CD4-positive, alpha-beta T cell treated with Interferon alpha-2 for 1 hour (primary cell): ENCODE results near the gene FXYD6.
"Not testable (repeated sequence)": the region's sequence is repeated elsewhere in the genome, so short reads cannot be mapped to it uniquely, and the experiment has no call there.

ENCODE experiments used
- DNase-seq, 2 donors: peaks; one replicate each; pipeline ENCODE4 v3.0.0-alpha.2; 2020 to 2022

FXYD6 gene, protein sequence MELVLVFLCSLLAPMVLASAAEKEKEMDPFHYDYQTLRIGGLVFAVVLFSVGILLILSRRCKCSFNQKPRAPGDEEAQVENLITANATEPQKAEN

DNA sequence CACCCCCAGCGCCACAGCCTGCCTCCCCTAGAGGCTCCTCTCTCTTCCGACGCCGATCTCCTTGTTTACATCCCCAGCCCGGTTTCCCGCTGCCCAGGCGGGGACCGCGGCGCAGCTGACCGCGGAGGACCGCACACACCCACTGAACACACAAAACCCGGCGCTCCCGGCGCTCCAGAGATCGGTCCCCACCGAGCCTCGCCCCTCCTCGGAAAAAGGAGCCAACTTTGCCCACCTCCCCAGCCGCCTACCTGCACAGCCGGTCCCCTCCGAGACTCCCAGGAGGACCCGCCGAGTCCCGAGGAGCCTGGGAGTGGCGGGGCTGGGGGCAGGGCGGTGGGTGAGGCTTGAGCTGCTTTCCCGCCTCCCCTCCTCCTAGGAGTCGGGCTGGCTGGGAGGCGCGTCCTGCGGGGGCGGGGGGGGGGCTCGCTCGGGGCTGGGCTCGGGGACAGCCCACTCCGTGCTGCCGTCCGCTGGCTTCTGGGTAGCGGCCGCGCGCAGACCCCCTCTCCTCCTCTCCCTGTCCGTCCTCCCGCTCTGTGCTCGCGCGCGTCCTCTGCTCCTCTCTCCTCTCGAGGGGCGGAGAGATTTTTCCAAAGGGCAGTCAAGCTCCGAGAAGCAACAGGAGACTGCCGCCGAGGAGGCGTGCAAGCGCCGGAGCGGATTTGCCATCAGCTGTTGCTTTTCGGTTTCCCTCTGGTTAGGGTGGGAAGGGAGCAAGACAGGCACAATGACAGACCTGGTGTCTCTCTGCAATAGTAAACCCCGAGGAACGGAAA, at the start of gene FXYD6:
TSS of gene FXYD6 (minus strand) at position 318 of the 779 bp plus-strand sequence. CDS start 33,882 bp downstream, outside the sequence.
- DNase-seq, result no peak

DNA sequence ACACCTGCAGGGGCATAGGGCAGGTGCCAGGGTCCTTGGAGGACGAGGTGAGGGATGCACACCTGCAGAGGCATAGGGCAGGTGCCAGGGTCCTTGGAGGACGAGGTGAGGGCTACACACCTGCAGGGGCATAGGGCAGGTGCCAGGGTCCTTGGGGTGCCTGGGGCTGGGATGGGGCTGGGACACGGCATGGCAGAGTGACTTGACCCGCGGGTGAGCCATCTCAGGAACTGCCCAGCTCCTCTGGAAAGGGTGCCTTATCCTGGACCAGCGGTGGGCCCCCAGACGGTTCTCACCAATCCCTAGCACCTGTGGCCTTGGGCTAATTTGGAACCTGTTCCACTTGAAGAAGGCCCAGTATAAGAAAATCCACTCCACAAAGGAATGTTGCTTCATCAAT, 49.7 kb upstream of the FXYD6 start:
- not testable (repeated sequence) for DNase-seq

DNA sequence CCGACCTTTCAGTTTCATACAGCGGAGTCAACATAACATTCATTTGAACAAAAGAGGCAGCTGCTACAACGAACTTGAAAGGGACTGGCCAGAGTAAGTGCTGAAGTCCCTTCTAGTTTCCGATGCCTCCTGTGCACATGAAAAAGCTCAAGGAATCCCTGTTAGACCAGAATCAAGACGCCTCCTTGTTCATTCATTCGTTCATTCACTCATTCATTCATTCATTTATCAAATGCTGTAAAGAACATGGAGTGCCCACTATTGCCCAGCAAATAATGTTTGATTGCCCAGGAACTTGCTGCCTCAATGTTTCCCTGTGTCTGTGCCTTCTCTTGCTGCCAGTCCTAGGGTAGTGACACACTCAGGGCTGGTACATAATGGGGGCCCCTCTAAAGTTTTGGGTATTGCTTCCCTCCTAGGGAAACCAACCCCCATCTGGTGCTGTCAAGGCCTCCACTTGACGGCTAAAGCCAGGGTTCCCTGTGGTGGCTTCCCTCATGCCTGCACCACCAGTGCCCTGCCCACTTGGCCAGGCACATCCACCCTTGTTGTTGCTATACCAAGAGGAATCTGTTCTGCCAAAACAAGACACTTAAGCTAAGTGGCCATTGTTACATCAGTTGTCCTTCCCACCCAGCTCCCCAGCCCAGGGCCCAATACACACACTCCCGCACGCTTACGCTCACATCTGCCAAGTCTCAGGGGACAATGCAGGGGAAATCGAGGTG, 48.9 kb upstream of the FXYD6 start:
- DNase-seq, result no peak

DNA sequence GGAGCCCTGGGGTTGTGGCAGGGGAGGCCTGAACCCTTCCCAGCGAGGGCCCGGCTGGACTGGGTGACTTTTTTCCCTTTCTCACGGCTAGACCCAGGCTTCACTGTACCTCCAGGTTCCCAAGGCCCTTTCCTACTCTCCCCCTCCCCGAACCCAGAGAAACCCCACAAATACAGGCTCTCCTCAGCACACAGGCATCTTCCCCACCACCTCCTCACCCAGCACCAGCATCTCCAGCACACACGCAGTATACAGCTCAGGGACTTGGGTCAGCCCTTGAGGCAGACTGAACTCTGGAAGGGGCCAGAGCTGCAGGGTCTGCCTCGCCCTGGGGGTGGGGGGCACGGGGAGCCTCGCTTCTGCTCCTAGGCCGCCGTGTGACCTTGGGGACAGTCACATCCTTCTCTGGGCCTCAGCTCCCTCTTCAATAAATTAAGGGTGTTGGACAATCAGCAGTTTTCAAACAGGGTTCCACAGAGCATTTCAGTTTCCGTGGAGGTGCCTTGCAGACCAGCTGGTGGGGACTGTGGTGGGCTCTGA, 48.2 kb upstream of the FXYD6 start:
- no peak for DNase-seq

DNA sequence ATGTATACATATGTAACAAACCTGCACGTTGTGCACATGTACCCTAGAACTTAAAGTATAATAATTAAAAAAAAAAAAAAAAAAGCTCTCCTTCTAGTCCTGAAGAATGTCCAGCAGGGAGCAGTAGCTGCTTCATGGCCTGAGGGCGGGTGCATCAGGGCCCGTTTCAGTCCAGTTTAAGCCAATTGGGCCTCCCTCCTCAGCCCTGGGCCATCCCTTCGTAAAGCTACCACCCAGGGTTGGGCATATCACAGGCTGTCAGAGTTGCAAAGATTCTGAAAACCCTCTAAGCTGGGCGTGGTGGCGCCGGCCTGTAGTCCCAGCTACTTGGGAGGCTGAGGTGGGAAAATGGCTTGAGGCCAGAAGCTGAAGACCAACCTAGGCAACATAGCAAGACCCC, 47.3 kb upstream of the FXYD6 start:
- no peak for DNase-seq

DNA sequence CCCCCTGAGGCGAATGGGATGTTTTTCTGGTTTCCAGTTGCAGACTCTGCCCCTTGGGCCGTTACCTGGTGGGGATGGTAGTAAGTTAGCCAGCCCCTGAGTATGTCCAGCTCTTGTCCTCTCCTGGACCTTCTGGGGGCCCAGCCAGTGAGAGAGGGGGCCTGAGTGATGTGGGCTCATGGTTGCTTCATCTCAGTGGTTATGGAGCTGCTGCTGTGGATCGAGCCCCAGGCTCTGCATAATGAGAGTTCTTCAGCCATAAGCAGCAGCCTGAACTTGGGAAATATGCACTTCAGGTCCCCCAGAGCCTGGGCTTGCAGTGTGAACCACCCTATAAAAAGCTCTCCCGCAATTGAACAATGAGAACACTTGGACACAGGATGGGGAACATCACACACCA, 46.8 kb upstream of the FXYD6 start:
- no peak for DNase-seq

DNA sequence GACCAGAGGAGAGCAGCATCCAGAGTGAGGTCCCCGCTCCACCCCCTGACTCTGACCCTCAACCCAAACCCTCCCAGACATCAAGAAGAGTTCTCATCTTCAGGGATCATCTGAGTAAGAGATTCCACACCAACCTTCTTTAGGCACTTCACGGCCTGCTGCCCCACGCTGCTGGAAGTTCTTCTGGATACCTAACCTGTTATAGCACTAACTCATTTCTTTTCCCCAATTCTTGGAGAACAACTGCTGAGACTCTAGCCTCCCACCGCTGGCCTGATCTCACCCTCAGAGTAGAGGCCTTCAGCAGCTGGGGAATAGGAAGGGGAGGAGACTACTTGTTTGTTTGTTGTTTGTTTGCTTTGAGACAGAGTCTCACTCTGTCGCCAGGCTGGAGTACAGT, 45.4 kb upstream of the FXYD6 start:
- no peak for DNase-seq

DNA sequence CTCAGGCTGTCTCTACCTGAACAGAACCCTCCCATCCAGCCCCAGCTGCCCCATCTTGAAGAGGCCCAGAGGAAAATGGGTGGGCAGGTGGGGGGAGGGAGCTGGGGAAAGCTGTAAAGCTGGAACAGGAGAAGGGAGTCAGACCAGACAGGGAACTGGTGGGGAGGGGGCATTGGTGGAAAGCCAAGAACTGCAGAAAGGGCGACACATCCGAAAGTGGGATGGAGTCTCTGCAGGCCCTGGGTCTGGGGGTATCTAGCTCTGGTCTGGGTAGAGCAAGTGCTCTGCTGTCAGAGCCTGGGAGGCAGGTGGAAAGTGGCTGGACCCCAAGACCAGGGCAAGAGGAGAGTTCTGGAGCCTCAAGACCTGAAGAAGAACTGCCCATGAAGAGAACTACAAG, 45.0 kb upstream of the FXYD6 start:
- DNase-seq, result no peak

DNA sequence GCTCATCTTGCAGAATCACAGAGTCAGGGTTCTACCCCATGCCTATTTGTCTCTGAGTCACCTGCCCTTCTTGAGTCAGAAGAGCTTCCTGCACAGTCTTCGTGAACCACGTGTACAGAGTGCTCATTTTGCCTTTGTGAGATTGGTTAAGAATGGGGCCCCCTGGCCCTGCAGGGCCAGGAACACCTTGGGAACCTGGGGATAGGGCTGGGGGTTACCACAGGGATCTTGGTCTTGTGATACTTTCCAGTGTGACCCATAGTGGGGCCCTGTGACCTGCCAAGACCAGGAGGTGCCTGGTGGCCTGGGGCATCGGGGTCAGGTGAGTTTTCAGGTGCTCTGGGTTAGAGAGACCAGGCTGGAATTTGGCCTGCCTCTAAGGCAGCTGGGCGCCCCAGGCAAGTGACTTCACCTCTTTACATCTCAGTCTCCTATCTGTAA, 43.3 kb upstream of the FXYD6 start:
- DNase-seq, result no peak

DNA sequence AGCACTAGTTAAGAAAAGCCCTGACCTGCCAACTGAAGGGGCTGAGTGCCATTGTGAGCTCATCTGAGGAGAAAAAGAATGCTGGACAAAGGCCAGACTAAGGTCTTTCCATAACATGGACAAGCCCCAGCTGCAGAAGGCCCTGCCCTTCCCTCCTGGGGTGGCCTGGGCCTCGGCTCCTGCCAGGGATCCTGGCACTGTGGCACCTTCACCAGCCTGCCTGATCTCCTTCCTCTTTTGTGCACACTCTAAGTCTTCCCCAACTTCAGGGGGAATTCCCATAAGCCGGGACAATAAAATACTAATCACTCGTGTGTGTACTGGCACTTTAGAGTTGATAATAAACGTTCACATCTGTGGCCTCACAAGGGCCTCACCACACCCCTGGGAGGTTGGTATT, 42.9 kb upstream of the FXYD6 start:
- DNase-seq, result no peak

DNA sequence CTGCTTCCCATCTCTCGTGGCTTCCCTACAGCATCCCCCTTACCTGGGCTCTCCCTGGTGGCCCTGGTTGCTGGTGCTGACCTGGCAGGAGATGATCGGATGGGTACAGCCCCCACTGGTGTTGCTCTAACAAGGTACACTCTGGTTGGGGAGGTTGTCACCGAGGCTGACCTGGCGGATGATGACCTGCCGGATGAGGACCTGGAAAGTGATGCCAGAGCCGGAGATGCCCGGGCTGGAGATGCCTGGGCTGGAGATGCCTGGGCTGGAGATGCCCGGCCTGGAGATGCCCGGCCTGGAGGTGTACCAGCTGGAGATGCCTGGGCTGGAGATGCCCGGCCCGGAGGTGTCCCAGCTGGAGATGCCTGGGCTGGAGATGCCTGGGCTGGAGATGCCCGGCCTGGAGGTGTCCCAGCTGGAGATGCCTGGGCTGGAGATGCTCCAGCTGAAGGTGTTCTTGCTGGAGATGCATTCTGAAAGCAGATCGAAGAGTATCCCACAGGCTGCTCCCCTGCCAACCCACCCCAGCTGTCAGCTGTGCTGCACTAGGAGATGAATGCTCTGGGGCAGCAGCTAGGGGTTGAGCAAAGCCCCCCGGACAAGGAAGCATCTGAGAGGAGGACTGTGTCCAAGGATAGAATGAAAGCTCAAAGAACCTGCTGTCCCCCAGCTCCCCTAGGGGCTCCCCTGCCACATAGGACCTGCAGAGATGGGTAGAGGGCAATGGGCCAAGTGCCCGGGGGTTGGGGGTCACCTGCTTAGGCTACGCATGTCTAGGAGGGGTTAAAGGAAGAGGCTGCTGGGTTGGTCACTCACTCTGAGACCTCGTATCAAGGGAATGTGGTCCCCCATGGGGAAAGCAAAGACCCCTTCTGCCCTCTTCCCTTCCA, 42.2 kb upstream of the FXYD6 start:
- DNase-seq, result no peak

DNA sequence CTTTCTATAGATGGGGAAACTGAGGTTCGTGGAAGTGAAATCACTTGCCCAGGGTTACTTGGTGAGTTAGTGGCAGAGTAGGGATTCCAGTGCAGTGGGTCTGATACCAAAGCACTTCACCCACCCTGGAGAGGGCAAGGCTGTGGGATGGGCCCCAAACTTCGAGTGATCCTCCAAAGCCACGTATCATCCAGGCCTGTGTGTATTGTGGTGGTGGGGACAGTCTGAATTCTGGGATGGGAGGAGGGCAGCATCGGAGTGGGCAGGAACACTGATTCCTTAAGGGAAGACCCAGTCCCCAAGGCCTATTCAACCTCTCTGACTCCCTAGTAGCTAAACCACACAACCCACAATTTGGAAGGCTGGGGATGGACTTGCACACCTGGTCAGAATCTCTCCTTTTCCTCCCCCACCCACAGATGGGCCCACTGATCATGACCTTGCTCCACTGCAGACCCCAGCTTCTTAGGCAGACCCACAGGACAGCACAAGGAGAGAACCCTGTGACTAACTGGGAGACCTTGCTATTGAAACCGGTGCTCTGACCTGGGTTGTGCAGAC, 41.2 kb upstream of the FXYD6 start:
- no peak for DNase-seq

DNA sequence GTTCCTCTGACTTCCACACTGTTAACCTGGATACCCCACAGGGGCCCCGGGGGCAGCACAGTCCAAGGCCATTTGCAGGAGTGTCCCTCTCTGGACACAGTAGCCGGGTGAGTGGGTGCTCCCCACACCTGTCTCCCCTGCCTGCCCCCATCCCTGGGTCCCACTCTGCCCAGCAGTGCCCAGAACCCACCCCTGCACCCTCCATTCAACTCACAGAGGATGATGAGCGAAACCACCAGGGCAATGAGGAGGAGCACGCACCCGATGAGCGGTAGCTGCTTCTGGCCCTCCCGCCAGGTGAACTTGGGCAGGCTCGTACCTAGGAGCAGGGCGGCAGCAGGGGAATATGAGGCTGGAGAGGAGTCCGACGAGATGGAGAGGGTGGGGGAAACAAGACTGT, 40.5 kb upstream of the FXYD6 start:
- no peak for DNase-seq

DNA sequence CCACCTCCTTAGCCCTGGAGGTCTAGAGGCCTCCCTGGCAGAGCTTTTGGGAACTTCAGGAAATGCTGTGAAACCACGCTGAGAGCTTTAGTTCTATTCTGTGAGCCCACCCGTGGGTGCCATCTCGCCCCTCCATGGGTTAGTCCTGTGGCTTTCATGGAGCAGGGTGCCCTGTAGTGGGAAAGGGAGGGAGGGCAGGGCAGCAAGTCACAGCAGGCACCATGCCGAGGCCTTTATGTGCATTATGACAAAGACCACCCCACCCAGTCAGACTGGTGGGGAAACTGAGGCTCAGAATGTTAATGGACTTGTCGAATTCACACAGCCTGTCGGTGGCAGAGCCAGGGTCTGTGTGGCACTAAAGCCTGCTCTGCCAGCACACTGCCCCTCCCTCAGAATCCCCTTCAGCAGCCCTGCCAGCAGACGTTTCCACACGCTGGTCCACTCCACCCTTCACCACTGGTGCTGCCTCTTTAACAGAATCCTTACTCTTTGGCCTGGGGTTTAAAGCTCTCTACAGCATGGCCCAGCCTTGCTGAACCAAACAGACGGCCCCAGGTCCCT, 39.3 kb upstream of the FXYD6 start:
- no peak for DNase-seq

DNA sequence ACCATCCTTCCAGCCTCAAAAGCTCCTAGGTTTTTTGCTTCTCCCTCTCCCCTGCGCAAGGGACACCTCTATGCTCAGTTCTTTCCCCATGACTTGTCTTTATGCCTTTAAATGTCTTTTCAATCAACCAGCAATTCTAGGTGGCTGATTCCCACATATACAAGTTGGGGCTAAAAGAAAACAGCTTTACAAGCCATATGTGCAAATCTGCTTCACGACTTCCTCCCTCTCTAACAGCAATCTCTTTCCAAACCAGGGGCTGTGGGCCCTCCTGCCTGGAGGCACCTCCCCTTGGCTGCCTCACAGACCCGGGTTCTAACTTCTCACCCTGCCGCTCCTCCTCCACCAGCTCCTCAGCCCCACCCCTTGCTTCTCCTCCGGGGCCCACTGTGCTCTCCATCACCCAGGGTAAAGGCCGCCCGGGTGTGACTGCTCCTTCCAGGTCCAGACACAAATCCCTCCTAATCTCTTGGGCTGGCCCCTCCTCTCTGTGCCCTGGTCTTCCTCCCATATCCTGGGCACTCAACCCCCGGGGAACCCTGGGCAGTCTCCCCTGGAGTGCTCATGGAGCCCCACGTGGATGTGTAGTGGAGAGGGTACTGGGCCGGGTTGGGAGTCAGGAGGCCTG, 38.6 kb upstream of the FXYD6 start:
- DNase-seq, result no peak

DNA sequence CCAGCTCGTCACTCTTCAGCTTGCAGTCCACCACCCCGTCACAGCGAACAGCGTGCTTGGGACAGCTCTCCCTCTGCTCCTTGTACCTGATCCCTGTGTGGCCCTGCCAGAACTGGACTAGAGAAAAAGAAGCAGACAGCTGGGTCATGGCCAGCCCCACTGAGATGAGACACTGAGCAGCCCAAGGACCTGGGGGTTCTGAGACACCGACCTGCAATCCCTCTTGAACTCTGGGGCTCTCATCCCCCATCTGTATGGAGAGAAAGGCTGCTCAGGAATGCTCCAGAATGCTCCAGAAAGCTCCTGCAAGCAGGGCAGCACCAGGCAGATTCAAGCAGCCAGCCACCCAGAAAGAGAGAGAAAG, 37.9 kb upstream of the FXYD6 start:
- no peak for DNase-seq

DNA sequence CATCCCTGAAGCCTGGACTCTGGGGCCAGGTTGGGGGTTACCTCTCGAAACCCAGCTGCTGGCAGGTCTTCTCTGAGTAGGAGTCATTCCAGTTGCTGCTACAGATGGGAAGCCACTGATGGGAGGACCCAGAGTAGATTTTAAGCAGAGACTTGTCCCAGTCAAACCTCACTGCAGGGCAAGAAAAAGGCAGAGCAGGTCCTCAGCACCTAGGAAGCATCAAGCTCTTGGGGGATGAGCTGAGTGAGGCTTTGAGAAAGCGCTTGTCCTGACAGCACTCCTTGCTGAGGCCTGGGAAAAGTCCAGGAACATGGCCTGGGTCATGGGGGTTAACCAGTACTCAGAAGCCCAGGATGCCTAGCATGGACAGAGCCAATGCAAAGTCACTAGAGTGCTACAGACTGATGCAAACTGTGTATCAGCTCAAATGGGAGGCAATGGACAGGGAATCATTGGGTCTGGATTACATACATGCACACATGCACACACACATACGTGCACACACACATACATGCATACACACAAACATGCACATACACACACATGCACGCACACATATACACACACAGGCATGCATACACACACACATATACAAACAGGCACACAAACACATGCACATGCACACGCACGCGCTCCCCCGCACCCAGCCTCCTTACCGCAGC, 37.4 kb upstream of the FXYD6 start:
- no peak for DNase-seq

DNA sequence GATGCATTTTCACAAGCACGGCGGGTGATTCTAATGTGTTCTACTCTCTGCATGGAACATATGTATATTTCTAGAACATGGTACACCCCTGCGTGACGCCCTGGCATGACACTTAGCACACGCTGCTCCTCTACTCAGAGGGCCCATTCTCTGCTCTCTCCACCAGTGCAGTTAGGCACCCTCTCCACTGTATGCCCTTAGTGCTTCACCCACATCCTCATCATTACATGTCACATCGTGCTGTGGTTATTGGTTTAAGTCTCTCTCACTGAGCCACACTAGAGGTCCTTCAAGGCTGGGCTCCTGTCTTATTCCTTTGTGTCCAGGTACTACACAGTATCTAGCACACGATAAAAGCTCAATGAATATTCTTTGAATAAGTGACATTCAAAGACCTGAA, 36.0 kb upstream of the FXYD6 start:
- no peak for DNase-seq

DNA sequence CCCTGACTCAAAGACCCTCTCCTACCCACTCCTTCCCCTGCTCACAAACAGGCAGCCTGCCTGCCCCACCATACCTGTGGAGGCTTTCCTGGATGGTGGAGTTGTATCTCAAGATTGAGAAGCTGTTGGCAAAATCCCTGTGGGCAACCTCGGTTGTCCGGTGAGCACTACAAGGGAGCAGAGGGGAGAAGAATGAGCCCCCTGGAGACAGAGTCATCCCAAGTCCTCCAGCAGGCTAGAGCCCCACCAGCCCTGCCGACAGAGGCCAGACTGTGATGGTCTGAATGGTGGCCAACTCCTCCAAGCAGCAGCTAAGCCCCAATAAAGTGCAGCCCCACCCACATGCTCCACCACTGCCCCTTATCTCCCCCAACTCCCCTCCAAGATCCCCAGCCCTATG, 35.2 kb upstream of the FXYD6 start:
- no peak for DNase-seq

DNA sequence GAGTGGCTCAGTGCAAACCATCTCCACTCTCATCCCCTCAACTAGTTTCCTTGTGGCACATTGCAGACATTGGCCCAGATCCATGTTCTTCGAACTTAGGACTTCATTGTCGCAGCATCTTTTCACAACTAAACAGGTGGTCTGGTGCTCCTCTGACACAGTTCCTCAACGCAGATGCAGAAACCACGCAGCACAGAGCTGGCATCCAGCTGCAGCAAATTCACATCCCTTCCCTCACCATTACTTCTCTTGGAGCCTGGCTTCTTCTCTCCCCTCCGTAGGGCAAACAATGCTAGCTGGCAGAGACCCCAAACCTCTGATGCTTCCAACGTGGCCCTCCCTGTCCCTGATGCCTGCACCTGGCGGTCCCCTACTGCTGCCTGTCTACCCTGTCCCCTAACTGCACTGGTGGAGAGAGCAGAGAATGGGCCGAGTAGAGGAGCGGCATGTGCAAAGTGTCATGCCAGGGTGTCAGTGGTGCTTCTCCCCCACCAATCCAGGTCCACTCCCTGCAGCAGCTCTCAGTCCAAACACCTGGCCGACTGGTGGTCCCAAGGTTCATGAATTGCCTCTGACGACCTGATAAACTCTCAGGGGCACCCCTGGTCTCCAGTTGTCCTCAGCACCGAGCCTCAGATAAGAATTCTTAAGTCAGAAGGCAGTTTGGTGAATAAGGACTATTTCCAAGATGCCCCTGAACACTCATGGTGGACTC, 34.6 kb upstream of the FXYD6 start:
- DNase-seq, result no peak

DNA sequence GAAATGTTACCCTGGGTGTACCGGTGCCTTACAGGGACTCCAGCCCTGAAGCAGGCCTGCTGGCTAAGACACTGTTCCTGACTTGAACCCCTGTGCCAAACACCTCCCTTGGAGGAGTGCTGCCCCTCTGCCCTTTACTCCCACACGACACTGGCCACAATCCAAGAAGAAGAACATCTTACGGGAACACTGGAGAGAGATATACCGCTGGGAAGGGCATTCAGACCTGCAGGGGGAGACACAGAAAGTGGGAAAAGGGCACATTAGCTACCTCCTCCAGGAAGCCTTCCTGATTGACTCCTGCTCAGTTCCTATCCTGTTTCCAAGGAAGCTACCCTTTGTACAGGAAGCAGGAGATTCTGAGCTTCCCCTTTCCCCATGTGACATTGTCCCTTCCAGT, 34.1 kb upstream of the FXYD6 start:
- DNase-seq, result no peak
